ENCODE measurements around the gene CNN2. TPM values are rescaled to one million over a fixed set of nuclear protein-coding genes. Genes with fewer than 3 reads are reported as not detected.

The CNN2 gene
- total and polyA plus RNA-seq, 2 of the 4 experiments (the other 2 are of a cell fraction) = 272 to 395 TPM

- no peak for TF ChIP-seq USF2 (IDR thresholded peaks at IDR 0.05; ENCODE audit: low read depth, low read length)
These were observed 54.2 kb downstream of the CNN2 start (continued) for GRCh38 chr19:1080360-1081161.

- Histone ChIP-seq H3K4me3 (ENCODE audit: insufficient read depth, low read depth, low read length) (no peak overlapping the region), H3K4ac (ENCODE audit: low read depth, low read length) (no peak overlapping the region), H3K9me1 (ENCODE audit: insufficient read depth, low read length) (no peaks in the 10 kb centered on the region), H3K36me3 (ENCODE audit: control insufficient read depth, insufficient read depth, low read length) (peaks cover 1% of the 10 kb centered on the region; the same call in 1 of the 2 replicates), H2AFZ (replicated peaks; ENCODE audit: low read length, poor library complexity) (peak overlapping the region; percentile 21), H2AK5ac (ENCODE audit: low read depth, low read length) (no peak overlapping the region), H4K91ac (ENCODE audit: insufficient read depth, low read depth, low read length) (no peak overlapping the region), H3K23ac (ENCODE audit: low read depth, low read length) (no peak overlapping the region), H4K20me1 (ENCODE audit: insufficient read depth, low read length) (peaks cover 5% of the 10 kb centered on the region; the same call in 1 of the 2 replicates), H3K9me3 (ENCODE audit: control insufficient read depth, insufficient read depth, low read length) (no peaks in the 10 kb centered on the region), H3K27ac (ENCODE audit: insufficient read depth, low read length) (no peak overlapping the region), H3K14ac (replicated peaks; ENCODE audit: low read depth, low read length) (no peak overlapping the region), H4K8ac (ENCODE audit: low read depth in 2 of 2, low read length in 2 of 2) (no peak overlapping the region), H3K9ac (ENCODE audit: low read depth, low read length) (no peak overlapping the region), H3K4me2 (ENCODE audit: low read depth, low read length) (no peak overlapping the region), H2BK15ac (ENCODE audit: low read depth, low read length) (no peak overlapping the region), H2AK9ac (replicated peaks; ENCODE audit: low read depth, low read length, poor library complexity) (peak overlapping the region; percentile 9), H4K5ac (ENCODE audit: low read depth, low read length) (no peak overlapping the region), H3K4me1 (ENCODE audit: control insufficient read depth, insufficient read depth, low read length) (no peaks in the 10 kb centered on the region), H2BK120ac (ENCODE audit: low read depth, low read length) (no peak overlapping the region), H3K18ac (ENCODE audit: low read depth, low read length) (no peak overlapping the region), H2BK20ac (ENCODE audit: low read depth, low read length) (no peak overlapping the region), H3K56ac (ENCODE audit: extremely low read depth, insufficient read depth, low read length) (no peak overlapping the region), H2BK5ac (ENCODE audit: low read depth, low read length, poor library complexity, severe bottlenecking) (no peak overlapping the region), H3K27me3 (ENCODE audit: control insufficient read depth, insufficient read depth, low read length) (no peaks in the 10 kb centered on the region), H3K79me1 (ENCODE audit: low read depth in 1 of 2, low read length in 2 of 2) (no peaks in the 10 kb centered on the region; a peak in 1 of 4 replicates)
- in situ Hi-C loops (cut with MboI; ENCODE audit: low sequenced_read_pairs) = no loop called here
- POLR2A ChIA-PET (ENCODE audit: unreplicated experiment) = interaction anchor here (0.6 kb wide), 1 partner anchor 78 kb away, joined by 7 read pairs; no protein-coding TSS in a partner anchor
- no TSS peak for BruUV-seq (replicated peaks)
- ATAC-seq (ENCODE audit: low read depth) = peak; percentile 32
- 73% methylated on average over 45 of the region's 58 CpGs; no CpG with 5 or more reads in 1 of the 2 experiments for WGBS, 2 experiments (ENCODE audit: extremely low coverage in 2 of 2, insufficient read length in 1 of 2)
- intact Hi-C loops (cut with micrococcal nuclease) = no loop called here
- CTCF ChIA-PET = no interaction called here
- dilution Hi-C loops (cut with HindIII; ENCODE audit: low sequenced_read_pairs, unreplicated experiment) = no loop called here
- no peak for DNase-seq
- no peak for TF ChIP-seq USF2 (IDR thresholded peaks at IDR 0.05; ENCODE audit: low read depth, low read length)
- TF ChIP-seq NFE2L2 (IDR thresholded peaks at IDR 0.05; ENCODE audit: low read depth, low read length) = no peak
- TF ChIP-seq BHLHE40 (IDR thresholded peaks at IDR 0.05; ENCODE audit: low read depth, low read length) = no peak
- no peak for TF ChIP-seq FOS (IDR thresholded peaks at IDR 0.05; ENCODE audit: low read depth, low read length)
- no peak for TF ChIP-seq CTCF (conservative IDR thresholded peaks at IDR 0.05; ENCODE audit: low read depth, low read length)
- TF ChIP-seq MXI1 (IDR thresholded peaks at IDR 0.05; ENCODE audit: borderline replicate concordance, low read depth, low read length) = no peak
- no peak for TF ChIP-seq RAD21 (IDR thresholded peaks at IDR 0.05; ENCODE audit: low read length)
- TF ChIP-seq MAFK (IDR thresholded peaks at IDR 0.05; ENCODE audit: low read depth, low read length) = no peak
- TF ChIP-seq SMC3 (IDR thresholded peaks at IDR 0.05; ENCODE audit: low read depth, low read length) = no peak
- TF ChIP-seq CEBPB (IDR thresholded peaks at IDR 0.05; ENCODE audit: low read depth, low read length) = no peak
These were observed 55.1 kb downstream of the CNN2 start for GRCh38 chr19:1081301-1082164.
